Fibroblast of lung (primary cell): ENCODE results near the gene SLIT2.

ENCODE experiments used
- CTCF ChIP-seq, 2 donors: IDR thresholded peaks in 1 of 2; conservative IDR thresholded peaks in 1 of 2; 1 replicate in 1 of 2; 2 replicates in 1 of 2; pipeline ENCODE4 v1.5.1; 2011 to 2012; ENCODE audit warnings: low read length in 2 of 2, control low read depth in 1 of 2, inconsistent platforms in 1 of 2, low read depth in 1 of 2, mild to moderate bottlenecking in 1 of 2
- EZH2 ChIP-seq: IDR thresholded peaks from 2 replicates; pipeline ENCODE4 v1.5.1; 2012; ENCODE audit warnings: low read length, control low read depth, mild to moderate bottlenecking; ENCODE audit errors: missing control alignments

- no peak for TF ChIP-seq CTCF (conservative IDR thresholded peaks at IDR 0.05 in 1 of 2, IDR thresholded peaks at IDR 0.05 in 1 of 2; ENCODE audit: low read depth in 1 of 2, low read length in 2 of 2)
- TF ChIP-seq EZH2, result no peak
Observed at GRCh38 chr4:20298986-20299385, 47.3 kb downstream of the SLIT2 start.
